AG04450 (cell line): ENCODE results near the gene LHX4. TPM values are rescaled to one million over a fixed set of nuclear protein-coding genes. Genes with fewer than 3 reads are reported as not detected.

Experiments used
- CTCF ChIA-PET: fragments of 300-600, 350-600 bp; formaldehyde crosslinking; extraction: SDS; loops from one replicate; lab custom pipeline; 2022; ENCODE audit warnings: antibody characterized with exemption, inconsistent platforms; lab: Charles Lee
- POLR2A ChIA-PET: fragments of 350-600 bp; formaldehyde crosslinking; extraction: SDS; loops from one replicate; lab custom pipeline; 2021; ENCODE audit warnings: antibody characterized with exemption, inconsistent platforms; lab: Yijun Ruan, JAX
- DNase-seq: peaks from one replicate; pipeline ENCODE4 v3.0.0-alpha.2; 2011; ENCODE audit warnings: low read depth, low spot score
- H3K27ac ChIP-seq: one replicate; pipeline ENCODE4 v1.5.1; 2012; ENCODE audit warnings: low read depth, low read length, control low read depth
- H3K27me3 ChIP-seq: one replicate; pipeline ENCODE4 v1.6.0; 2012; ENCODE audit warnings: low read length; ENCODE audit not compliant: control insufficient read depth, insufficient read depth
- H3K4me3 ChIP-seq: 2 replicates; pipeline ENCODE4 v1.5.1; 2011; ENCODE audit warnings: mild to moderate bottlenecking, low read depth, low read length, control low read depth
- H3K9me3 ChIP-seq: 2 replicates; pipeline ENCODE4 v1.5.1; 2012; ENCODE audit warnings: low read length; ENCODE audit not compliant: control insufficient read depth, insufficient read depth
- CTCF ChIP-seq: IDR thresholded peaks from 2 replicates; pipeline ENCODE4 v1.5.1; 2011; ENCODE audit warnings: low read depth, low read length, control low read depth, inconsistent platforms
- polyA plus RNA-seq: library from polyadenylated mRNA; depleted of rRNA; stranded (reverse); fragments of >200 nt; gene quantifications from 2 replicates; pipeline ENCODE4 v1.2.3, GENCODE V29; 2011

The LHX4 gene
- polyA plus RNA-seq, 1 experiment, result 0.10 TPM

GRCh38 chr1:180252638-180253536 is 22.8 kb downstream of the LHX4 start:
- CTCF ChIA-PET, result interaction anchor here (0.5 to 4.6 kb wide), 41 partner anchors 8 to 547 kb away, joined by 3 to 145 read pairs (median 5); partner anchors contain the start of gene ACBD6
- peak; percentile 30 for DNase-seq

GRCh38 chr1:180253585-180254495 is 23.8 kb downstream of the LHX4 start:
- no peak overlapping the region for H3K4me3 ChIP-seq
- H3K27ac ChIP-seq, result no peak overlapping the region
- no peak for DNase-seq
- no peak for TF ChIP-seq CTCF
- ChIA-PET CTCF (interaction anchor here (0.5 to 4.6 kb wide), 25 partner anchors 7 to 388 kb away, joined by 3 to 145 read pairs (median 5); no protein-coding TSS in a partner anchor), POLR2A (no interaction called here)
- H3K27me3 ChIP-seq, result peaks cover 2% of the 10 kb centered on the region
- H3K9me3 ChIP-seq, result no peaks in the 10 kb centered on the region

More at GRCh38 chr1:180252638-180253536, 22.8 kb downstream of the LHX4 start:
- H3K27ac ChIP-seq, result no peak overlapping the region
- POLR2A ChIA-PET, result no interaction called here
- no peaks in the 10 kb centered on the region for H3K9me3 ChIP-seq
- peaks cover 4% of the 10 kb centered on the region for H3K27me3 ChIP-seq
- TF ChIP-seq CTCF, result peak; percentile 91
- H3K4me3 ChIP-seq, result no peak overlapping the region

- ChIA-PET POLR2A (no interaction called here), CTCF (interaction anchor here (0.6 to 4.6 kb wide), 5 partner anchors 13 to 371 kb away, joined by 3 to 145 read pairs (median 9); no protein-coding TSS in a partner anchor)
- H3K27ac ChIP-seq, result no peak overlapping the region
- H3K9me3 ChIP-seq, result no peaks in the 10 kb centered on the region
- peaks cover 2% of the 10 kb centered on the region for H3K27me3 ChIP-seq
- TF ChIP-seq CTCF, result no peak
- no peak overlapping the region for H3K4me3 ChIP-seq
- no peak for DNase-seq
Observed at GRCh38 chr1:180254496-180254819, 24.4 kb downstream of the LHX4 start.

GRCh38 chr1:180254854-180255253 is 24.8 kb downstream of the LHX4 start:
- ChIA-PET POLR2A (no interaction called here), CTCF (interaction anchor here (4.6 kb wide), 1 partner anchor 225 kb away, joined by 145 read pairs; no protein-coding TSS in a partner anchor)
- DNase-seq, result no peak
- Histone ChIP-seq H3K9me3 (no peaks in the 10 kb centered on the region), H3K27me3 (peaks cover 2% of the 10 kb centered on the region), H3K4me3 (no peak overlapping the region), H3K27ac (no peak overlapping the region)
- TF ChIP-seq CTCF, result no peak
